OCI-LY7 (cell line): ENCODE measurements around the gene C16orf95.

ENCODE experiments used
- EZH2phosphoT487 ChIP-seq: fragments of 200-600 bp; sonication (generic); IDR thresholded peaks from 2 replicates; pipeline ENCODE4 v1.6.1; 2018; ENCODE audit warnings: low read depth, borderline replicate concordance, mild to moderate bottlenecking, mixed run types, antibody characterized with exemption, low read length, moderate library complexity, mixed read lengths
- TF ChIP-seq, protein P1 (sequence below): fragments of 200-600 bp; sonication (generic); conservative IDR thresholded peaks from 2 replicates; pipeline ENCODE4 v1.5.1; 2014; ENCODE audit warnings: mild to moderate bottlenecking, antibody characterized with exemption, low read length, moderate library complexity, mixed read lengths

DNA sequence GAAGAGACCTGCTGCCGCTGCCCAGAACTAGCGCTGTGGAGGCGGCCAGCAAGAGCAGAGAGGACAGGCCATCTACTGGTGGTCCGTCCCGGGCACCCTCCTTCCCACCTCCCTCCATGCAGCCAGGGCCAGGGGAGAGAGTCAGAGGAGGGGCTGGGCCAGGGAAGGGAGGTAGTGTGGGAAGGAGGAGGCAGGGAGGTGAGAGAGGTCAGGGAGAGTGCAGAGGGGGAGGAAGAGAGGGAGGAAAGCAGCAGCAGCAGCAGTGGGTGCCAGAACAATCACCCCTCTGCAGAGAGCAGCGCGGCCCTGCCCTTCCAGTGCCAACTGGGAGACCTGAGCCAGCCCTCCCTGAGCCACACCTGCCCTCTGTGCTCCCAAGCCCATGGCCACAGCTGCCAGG, 6.6 kb downstream of the C16orf95 start:
- TF ChIP-seq, protein P1, sequence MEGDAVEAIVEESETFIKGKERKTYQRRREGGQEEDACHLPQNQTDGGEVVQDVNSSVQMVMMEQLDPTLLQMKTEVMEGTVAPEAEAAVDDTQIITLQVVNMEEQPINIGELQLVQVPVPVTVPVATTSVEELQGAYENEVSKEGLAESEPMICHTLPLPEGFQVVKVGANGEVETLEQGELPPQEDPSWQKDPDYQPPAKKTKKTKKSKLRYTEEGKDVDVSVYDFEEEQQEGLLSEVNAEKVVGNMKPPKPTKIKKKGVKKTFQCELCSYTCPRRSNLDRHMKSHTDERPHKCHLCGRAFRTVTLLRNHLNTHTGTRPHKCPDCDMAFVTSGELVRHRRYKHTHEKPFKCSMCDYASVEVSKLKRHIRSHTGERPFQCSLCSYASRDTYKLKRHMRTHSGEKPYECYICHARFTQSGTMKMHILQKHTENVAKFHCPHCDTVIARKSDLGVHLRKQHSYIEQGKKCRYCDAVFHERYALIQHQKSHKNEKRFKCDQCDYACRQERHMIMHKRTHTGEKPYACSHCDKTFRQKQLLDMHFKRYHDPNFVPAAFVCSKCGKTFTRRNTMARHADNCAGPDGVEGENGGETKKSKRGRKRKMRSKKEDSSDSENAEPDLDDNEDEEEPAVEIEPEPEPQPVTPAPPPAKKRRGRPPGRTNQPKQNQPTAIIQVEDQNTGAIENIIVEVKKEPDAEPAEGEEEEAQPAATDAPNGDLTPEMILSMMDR: no peak
- no peak for TF ChIP-seq EZH2phosphoT487
